T-helper 1 cell treated with Interleukin-12 subunit alpha and Interleukin-12 subunit beta and Interleukin-4 antibody, amounts not matched to agents 30 μg/mL and 1 μg/mL, for 36 hours (primary cell): ENCODE measurements around the gene SUN1.

ENCODE experiments used
- H3K27ac Mint-ChIP-seq: one replicate; pipeline ENCODE4 v1.8.0; 2021; ENCODE audit warnings: mild to moderate bottlenecking, mixed read lengths
- H3K27me3 Mint-ChIP-seq: one replicate; pipeline ENCODE4 v1.8.0; 2021; ENCODE audit warnings: low read depth, mixed read lengths
- H3K36me3 Mint-ChIP-seq: one replicate; pipeline ENCODE4 v1.8.0; 2021; ENCODE audit warnings: low read depth, mixed read lengths
- H3K4me1 Mint-ChIP-seq: one replicate; pipeline ENCODE4 v1.8.0; 2021; ENCODE audit warnings: low read depth, mixed read lengths
- H3K4me3 Mint-ChIP-seq: one replicate; pipeline ENCODE4 v1.8.0; 2021; ENCODE audit warnings: mild to moderate bottlenecking, moderate library complexity, mixed read lengths
- H3K9me3 Mint-ChIP-seq: one replicate; pipeline ENCODE4 v1.8.0; 2021; ENCODE audit warnings: mixed read lengths

The SUN1 gene

GRCh38 chr7:909358-910329, 77.4 kb downstream of the SUN1 start:
- Mint-ChIP-seq H3K4me1 (no peaks in the 10 kb centered on the region), H3K4me3 (no peak overlapping the region), H3K9me3 (no peaks in the 10 kb centered on the region), H3K27ac (no peak overlapping the region), H3K36me3 (no peaks in the 10 kb centered on the region), H3K27me3 (peaks cover 6% of the 10 kb centered on the region)

GRCh38 chr7:910441-910861, 78.2 kb downstream of the SUN1 start:
- Mint-ChIP-seq H3K9me3 (no peaks in the 10 kb centered on the region), H3K27me3 (peaks cover 1% of the 10 kb centered on the region), H3K36me3 (no peaks in the 10 kb centered on the region), H3K4me1 (no peaks in the 10 kb centered on the region), H3K4me3 (no peak overlapping the region), H3K27ac (no peak overlapping the region)

GRCh38 chr7:910931-911431, 78.7 kb downstream of the SUN1 start:
- no peaks in the 10 kb centered on the region for H3K36me3 Mint-ChIP-seq
- H3K4me1 Mint-ChIP-seq, result no peaks in the 10 kb centered on the region
- H3K9me3 Mint-ChIP-seq, result no peaks in the 10 kb centered on the region
- H3K27ac Mint-ChIP-seq, result no peak overlapping the region
- no peak overlapping the region for H3K4me3 Mint-ChIP-seq
- H3K27me3 Mint-ChIP-seq, result no peaks in the 10 kb centered on the region

- no peaks in the 10 kb centered on the region for H3K9me3 Mint-ChIP-seq
- no peak overlapping the region for H3K27ac Mint-ChIP-seq
- H3K4me1 Mint-ChIP-seq, result no peaks in the 10 kb centered on the region
- H3K4me3 Mint-ChIP-seq, result no peak overlapping the region
- no peaks in the 10 kb centered on the region for H3K36me3 Mint-ChIP-seq
- H3K27me3 Mint-ChIP-seq, result no peaks in the 10 kb centered on the region
These were observed 79.7 kb downstream of the SUN1 start for GRCh38 chr7:911791-912480.

GRCh38 chr7:913736-914520, 81.7 kb downstream of the SUN1 start:
- H3K4me1 Mint-ChIP-seq, result no peaks in the 10 kb centered on the region
- no peaks in the 10 kb centered on the region for H3K27me3 Mint-ChIP-seq
- no peak overlapping the region for H3K27ac Mint-ChIP-seq
- no peaks in the 10 kb centered on the region for H3K36me3 Mint-ChIP-seq
- no peak overlapping the region for H3K4me3 Mint-ChIP-seq
- H3K9me3 Mint-ChIP-seq, result no peaks in the 10 kb centered on the region

GRCh38 chr7:914521-915194, 82.4 kb downstream of the SUN1 start:
- peaks cover 2% of the 10 kb centered on the region for H3K36me3 Mint-ChIP-seq
- H3K27ac Mint-ChIP-seq, result no peak overlapping the region
- H3K27me3 Mint-ChIP-seq, result no peaks in the 10 kb centered on the region
- no peak overlapping the region for H3K4me3 Mint-ChIP-seq
- H3K9me3 Mint-ChIP-seq, result no peaks in the 10 kb centered on the region
- peaks cover 2% of the 10 kb centered on the region for H3K4me1 Mint-ChIP-seq

GRCh38 chr7:915291-916218, 83.3 kb downstream of the SUN1 start:
- H3K4me1 Mint-ChIP-seq, result peaks cover 2% of the 10 kb centered on the region
- H3K36me3 Mint-ChIP-seq, result peaks cover 2% of the 10 kb centered on the region

GRCh38 chr7:916291-916941, 84.1 kb downstream of the SUN1 start:
- no peak overlapping the region for H3K27ac Mint-ChIP-seq

More at GRCh38 chr7:915291-916218, 83.3 kb downstream of the SUN1 start:
- Mint-ChIP-seq H3K4me3 (no peak overlapping the region), H3K9me3 (no peaks in the 10 kb centered on the region), H3K27ac (no peak overlapping the region), H3K27me3 (no peaks in the 10 kb centered on the region)

GRCh38 chr7:917255-918117, 85.2 kb downstream of the SUN1 start:
- Mint-ChIP-seq H3K27ac (no peak overlapping the region), H3K4me3 (no peak overlapping the region), H3K36me3 (peaks cover 2% of the 10 kb centered on the region)

More at GRCh38 chr7:916291-916941, 84.1 kb downstream of the SUN1 start:
- Mint-ChIP-seq H3K4me1 (peaks cover 6% of the 10 kb centered on the region), H3K36me3 (peaks cover 2% of the 10 kb centered on the region), H3K4me3 (no peak overlapping the region), H3K27me3 (no peaks in the 10 kb centered on the region), H3K9me3 (no peaks in the 10 kb centered on the region)

GRCh38 chr7:918118-918425, 85.8 kb downstream of the SUN1 start:
- Mint-ChIP-seq H3K27me3 (no peaks in the 10 kb centered on the region), H3K4me3 (no peak overlapping the region), H3K27ac (no peak overlapping the region), H3K9me3 (no peaks in the 10 kb centered on the region), H3K36me3 (peaks cover 2% of the 10 kb centered on the region), H3K4me1 (peaks cover 12% of the 10 kb centered on the region)

More at GRCh38 chr7:917255-918117, 85.2 kb downstream of the SUN1 start:
- Mint-ChIP-seq H3K4me1 (peaks cover 9% of the 10 kb centered on the region), H3K27me3 (no peaks in the 10 kb centered on the region), H3K9me3 (no peaks in the 10 kb centered on the region)

- Mint-ChIP-seq H3K27ac (no peak overlapping the region), H3K4me3 (no peak overlapping the region), H3K9me3 (no peaks in the 10 kb centered on the region), H3K4me1 (peaks cover 15% of the 10 kb centered on the region), H3K27me3 (no peaks in the 10 kb centered on the region), H3K36me3 (peaks cover 2% of the 10 kb centered on the region)
These were observed 86.3 kb downstream of the SUN1 start for GRCh38 chr7:918441-919113.

- H3K36me3 Mint-ChIP-seq, result peaks cover 2% of the 10 kb centered on the region
- no peaks in the 10 kb centered on the region for H3K27me3 Mint-ChIP-seq
- H3K4me3 Mint-ChIP-seq, result no peak overlapping the region
- no peaks in the 10 kb centered on the region for H3K9me3 Mint-ChIP-seq
- H3K27ac Mint-ChIP-seq, result no peak overlapping the region
- peaks cover 15% of the 10 kb centered on the region for H3K4me1 Mint-ChIP-seq
These were observed 86.8 kb downstream of the SUN1 start for GRCh38 chr7:919114-919442.
